T-helper 2 cell treated with Interferon-gamma antibody and Interleukin-4, amounts not matched to agents 100 ng/mL and 5 ng/mL, for 36 hours (primary cell): ENCODE measurements around the gene CLDN15. TPM values are rescaled to one million over a fixed set of nuclear protein-coding genes. Genes with fewer than 3 reads are reported as not detected.
"Not testable (repeated sequence)": the region's sequence is repeated elsewhere in the genome, so short reads cannot be mapped to it uniquely, and the experiment has no call there.

Experiments used
- intact Hi-C: fragments of 100-400 bp; cut with micrococcal nuclease; formaldehyde crosslinking; loops from one replicate; pipeline ENCODE4 v1.15.1; 2023
- total RNA-seq: library from RNA; stranded (reverse); gene quantifications from 2 replicates; pipeline ENCODE4 v1.2.3, GENCODE V29; 2022

The CLDN15 gene, protein sequence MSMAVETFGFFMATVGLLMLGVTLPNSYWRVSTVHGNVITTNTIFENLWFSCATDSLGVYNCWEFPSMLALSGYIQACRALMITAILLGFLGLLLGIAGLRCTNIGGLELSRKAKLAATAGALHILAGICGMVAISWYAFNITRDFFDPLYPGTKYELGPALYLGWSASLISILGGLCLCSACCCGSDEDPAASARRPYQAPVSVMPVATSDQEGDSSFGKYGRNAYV
- total RNA-seq: 21.8 and 23.1 TPM in 2 replicates

- intact Hi-C loops: no loop called here
Observed at GRCh38 chr7:101237206-101238067, at the start of gene CLDN15. TSS of gene CLDN15 (minus strand) at chr7:101237802. CDS start at chr7:101237581, 221 bp downstream.

DNA sequence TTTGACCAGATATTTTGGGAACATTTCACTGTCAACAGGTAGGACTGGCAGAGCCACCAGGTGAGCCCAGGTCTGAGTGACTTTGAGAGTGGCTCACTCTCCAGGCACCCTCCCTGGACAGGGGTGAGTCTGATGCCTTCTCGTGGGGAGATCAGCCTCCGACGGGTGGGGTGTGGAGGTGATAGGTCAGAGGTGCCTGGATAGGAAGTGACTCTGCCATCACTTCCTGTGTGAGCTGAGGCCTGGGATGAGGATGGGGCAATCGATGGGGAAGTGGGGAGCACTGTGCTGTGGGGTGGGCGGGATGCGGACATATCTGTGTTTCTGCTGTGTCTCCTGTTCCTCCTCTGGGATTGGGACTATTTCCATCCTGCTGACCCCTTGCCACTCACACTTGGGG, 49.4 kb upstream of the CLDN15 start:
- intact Hi-C loops: no loop called here

GRCh38 chr7:101285880-101286279, 48.3 kb upstream of the CLDN15 start:
- intact Hi-C loops: not testable (repeated sequence)

- intact Hi-C loops: no loop called here
Observed at GRCh38 chr7:101285171-101285570, 47.6 kb upstream of the CLDN15 start.

GRCh38 chr7:101280912-101281311, 43.3 kb upstream of the CLDN15 start:
- intact Hi-C loops: not testable (repeated sequence)

GRCh38 chr7:101278461-101279292, 41.1 kb upstream of the CLDN15 start:
- intact Hi-C loops: no loop called here

DNA sequence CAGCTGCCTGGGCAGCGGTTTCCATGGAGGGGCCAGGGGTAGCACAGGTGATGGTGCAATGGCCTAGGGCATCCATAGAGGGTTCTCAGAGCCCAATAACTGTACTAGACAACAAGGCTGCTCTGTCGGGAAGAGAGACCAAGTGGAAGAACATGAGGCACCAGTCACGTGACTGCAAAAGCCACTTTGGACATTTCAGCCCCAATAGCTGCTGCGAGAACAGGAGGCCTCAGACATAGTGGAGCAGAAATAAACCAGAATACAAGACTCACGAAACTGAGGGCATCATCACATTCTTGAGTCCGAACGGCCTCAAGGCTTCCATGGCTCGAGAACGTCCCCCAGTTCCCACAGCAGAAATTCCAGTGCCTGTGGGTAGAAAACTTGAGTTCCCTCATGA, 39.6 kb upstream of the CLDN15 start:
- intact Hi-C loops: no loop called here

DNA sequence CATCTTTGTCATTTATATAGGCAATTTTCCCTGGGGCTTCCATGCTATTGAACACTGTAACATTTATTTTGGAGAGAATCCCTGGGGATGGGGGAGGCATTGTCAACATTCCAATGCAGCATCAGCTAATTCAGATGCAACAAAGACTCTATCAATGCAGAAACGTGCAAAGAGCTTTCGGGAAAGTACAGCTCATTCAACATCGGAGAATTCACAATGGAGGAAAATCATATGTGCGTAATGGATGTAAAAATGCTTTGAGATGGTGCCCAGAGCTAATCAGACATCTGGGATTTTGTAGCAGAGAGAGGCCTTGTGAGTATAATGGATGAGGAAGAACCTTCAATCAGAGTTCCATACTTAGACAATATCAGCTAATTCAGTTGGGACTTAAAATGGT, 35.6 kb upstream of the CLDN15 start:
- intact Hi-C loops: no loop called here

DNA sequence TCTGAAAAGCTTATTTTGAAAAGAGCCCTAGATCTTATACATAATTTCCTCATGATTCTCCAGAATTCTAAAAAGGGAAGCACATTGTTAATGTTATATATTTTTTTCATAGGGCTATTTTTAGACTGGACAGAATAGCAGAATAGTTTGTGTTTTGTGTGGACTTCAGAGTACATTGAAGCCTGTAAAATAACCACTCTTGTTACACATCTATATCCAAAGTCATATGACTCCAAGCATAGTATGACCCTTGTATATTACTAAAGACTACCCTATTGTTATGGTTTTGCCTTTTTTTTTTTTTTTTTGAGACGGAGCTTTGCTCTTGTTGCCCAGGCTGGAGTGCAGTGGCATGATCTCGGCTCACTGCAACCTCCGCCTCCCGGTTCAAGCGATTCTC, 33.4 kb upstream of the CLDN15 start:
- intact Hi-C loops: no loop called here

DNA sequence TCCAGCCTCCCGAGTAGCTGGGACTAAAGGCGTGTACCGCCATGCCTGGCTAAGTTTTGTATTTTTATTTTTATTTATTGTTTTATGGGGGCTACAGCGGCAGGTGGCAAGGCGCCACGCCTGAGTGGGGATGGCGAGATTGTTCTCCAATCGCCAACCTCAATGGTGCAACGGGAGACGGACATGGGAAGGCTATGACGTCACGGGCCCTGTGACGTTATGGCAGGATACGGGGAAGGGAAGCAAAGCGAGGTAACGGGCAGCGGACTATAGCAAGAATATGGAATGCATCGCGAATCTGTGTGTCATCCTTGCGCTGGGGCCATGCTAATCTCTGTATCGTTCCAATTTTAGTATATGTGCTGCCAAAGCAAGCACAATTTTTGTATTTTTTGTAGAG, 32.1 kb upstream of the CLDN15 start:
- intact Hi-C loops: no loop called here

DNA sequence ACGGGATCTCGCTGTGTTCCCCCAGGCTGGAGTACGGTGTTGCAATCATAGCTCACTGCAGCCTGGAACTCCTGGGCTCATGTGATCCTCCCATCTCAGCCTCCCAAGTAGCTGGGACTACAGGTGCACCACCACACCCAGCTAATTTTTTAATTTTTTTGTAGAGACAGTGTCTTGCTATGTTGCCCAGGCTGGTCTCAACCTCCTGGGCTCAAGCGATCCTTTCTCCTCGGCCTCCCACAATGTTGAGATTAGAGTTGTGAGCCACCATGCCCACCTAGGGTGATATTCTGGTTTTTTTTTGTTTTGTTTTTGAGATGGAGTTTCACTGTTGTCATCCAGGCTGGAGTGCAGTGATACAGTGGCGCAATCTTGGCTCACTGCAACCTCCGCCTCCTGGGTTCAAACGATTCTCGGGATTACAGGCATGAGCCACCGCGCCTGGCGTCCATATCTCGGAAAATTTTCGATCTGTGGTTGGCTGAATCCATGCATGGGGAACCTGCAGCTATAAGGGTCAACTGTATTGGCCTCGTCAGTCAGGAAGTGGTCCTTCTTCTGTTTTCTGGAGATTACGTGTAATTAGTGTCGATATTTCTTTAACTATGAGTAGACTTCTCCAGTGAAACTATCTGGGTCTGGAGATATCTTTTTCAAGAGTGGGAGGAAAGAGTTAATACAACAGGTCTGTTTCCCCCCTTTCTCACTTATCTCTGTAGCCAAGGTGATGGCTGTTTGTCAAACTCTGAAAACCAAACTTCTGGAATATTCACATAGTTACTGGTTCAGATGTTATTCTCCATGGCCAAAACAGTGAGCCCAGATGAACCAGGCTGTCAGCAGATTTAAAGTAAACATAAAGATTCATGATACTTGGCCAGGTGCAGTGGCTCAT, 28.3 kb upstream of the CLDN15 start:
- intact Hi-C loops: no loop called here

- intact Hi-C loops: not testable (repeated sequence)
Observed at GRCh38 chr7:101264102-101264706, 26.6 kb upstream of the CLDN15 start.

GRCh38 chr7:101258243-101258731, 20.7 kb upstream of the CLDN15 start:
- intact Hi-C loops: no loop called here

- intact Hi-C loops: no loop called here
Observed at GRCh38 chr7:101255796-101256195, 18.2 kb upstream of the CLDN15 start.

DNA sequence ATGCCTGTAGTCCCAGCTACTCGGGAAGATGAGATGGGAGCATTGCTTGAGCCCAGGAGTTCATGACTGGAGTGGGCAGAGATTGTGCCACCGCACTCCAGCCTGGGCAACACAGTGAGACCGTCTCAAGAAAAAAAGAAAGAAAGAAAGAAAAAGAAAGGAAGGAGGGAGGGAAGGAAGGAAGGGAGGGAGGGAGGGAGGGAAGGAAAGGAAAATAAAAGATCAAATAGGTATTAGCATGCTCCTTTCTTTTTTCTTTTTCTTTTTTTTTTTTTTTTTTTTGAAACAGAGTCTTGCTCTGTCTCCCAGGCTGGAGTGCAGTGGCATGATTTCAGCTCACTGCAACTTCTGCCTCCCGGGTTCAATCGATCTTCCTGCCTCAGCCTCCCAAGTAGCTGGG, 15.6 kb upstream of the CLDN15 start:
- intact Hi-C loops: loop anchor here (2.0 kb wide), 1 partner anchor 30 kb away; no protein-coding TSS in a partner anchor

GRCh38 chr7:101251871-101252659, 14.5 kb upstream of the CLDN15 start:
- intact Hi-C loops: loop anchor here (1.0 to 2.0 kb wide), 3 partner anchors 8 to 34 kb away; partner anchors contain the start of gene ZNHIT1

- intact Hi-C loops: no loop called here
Observed at GRCh38 chr7:101250324-101250723, 12.7 kb upstream of the CLDN15 start.

DNA sequence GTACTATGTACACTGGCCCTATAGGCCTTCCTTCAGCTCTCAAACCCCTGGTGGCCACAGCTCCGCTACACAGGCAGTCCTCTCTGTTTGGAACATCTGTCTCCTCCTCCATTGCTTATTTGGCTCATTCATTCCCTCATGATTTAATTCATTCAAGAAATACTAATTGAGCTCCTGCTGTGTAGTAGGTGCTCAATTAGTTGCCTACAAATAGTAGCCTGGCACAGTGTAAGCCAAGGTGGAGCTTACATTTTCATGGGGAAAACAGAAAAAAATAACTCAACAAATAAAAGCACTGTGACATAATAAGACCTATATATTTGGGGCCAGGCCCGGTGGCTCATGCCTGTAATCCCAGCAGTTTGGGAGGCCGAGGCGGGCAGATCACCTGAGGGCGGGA, 10.7 kb upstream of the CLDN15 start:
- intact Hi-C loops: loop anchor here (10.0 kb wide), 1 partner anchor 363 kb away; the partner anchor contains the start of gene UFSP1

GRCh38 chr7:101245147-101245668, 7.6 kb upstream of the CLDN15 start:
- intact Hi-C loops: loop anchor here (2.0 to 10.0 kb wide), 2 partner anchors 100 to 360 kb away; partner anchors contain the start of gene UFSP1
